Measurements from ENCODE around the gene PRAME. TPM values are rescaled to one million over a fixed set of nuclear protein-coding genes. Genes with fewer than 3 reads are reported as not detected.

The PRAME gene
- total and polyA plus RNA-seq, 2 donors (not counting 3 experiments of a cell fraction or from before 2014, with no cell fraction given) = 0.07 TPM; not detected in 1

DNA sequence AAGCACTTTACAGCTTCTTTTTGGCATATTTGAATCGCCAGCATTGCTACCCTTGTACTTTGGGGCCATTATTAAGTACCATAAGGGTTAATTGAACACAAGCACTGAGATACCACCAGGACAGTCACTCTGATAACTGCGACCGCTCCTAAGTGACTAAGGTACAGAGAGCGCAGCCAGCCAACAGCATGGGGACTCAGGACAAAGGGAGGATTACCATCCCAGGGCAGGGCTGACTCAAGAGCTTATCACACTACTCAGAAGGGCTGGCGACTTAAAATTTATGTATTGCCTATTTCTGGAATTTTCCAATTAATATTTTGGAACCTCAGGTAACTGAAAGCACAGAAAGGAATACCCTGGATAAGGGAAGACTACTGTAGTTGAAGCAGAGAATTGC, 39.5 kb downstream of the PRAME start:
- Histone ChIP-seq H3K79me2 (ENCODE audit: control insufficient read depth, insufficient read depth, low read length) (no peaks in the 10 kb centered on the region), H3K27ac (ENCODE audit: insufficient read depth, low read depth, low read length) (no peak overlapping the region), H3K9me3 (replicated peaks; ENCODE audit: control insufficient read depth, insufficient read depth, low read length) (no peaks in the 10 kb centered on the region), H3K36me3 (ENCODE audit: control insufficient read depth in 2 of 2, extremely low read depth in 1 of 2, insufficient read depth in 2 of 2, low read length in 2 of 2) (no peaks in the 10 kb centered on the region), H3K27me3 (ENCODE audit: control insufficient read depth in 2 of 2, insufficient read depth in 2 of 2, low read length in 2 of 2) (peaks cover 0 to 4% of the 10 kb centered on the region in 2 experiments), H4K20me1 (replicated peaks; ENCODE audit: control insufficient read depth, extremely low read depth, insufficient read depth, low read length) (no peaks in the 10 kb centered on the region), H3K4me2 (ENCODE audit: insufficient read depth, low read length) (no peak overlapping the region), H3K4me1 (ENCODE audit: control insufficient read depth, extremely low read depth, insufficient read depth, low read length) (peaks cover 5% of the 10 kb centered on the region), H3K9ac (replicated peaks; ENCODE audit: extremely low read depth, insufficient read depth, low read length) (no peak overlapping the region), H3K4me3 (replicated peaks in 1 of 3; ENCODE audit: insufficient read depth in 1 of 3, low read depth in 1 of 3, low read length in 3 of 3) (no peak overlapping the region), H3K9me1 (replicated peaks; ENCODE audit: control insufficient read depth, extremely low read depth, insufficient read depth, low read length) (no peaks in the 10 kb centered on the region), H2AFZ (ENCODE audit: low read depth, low read length) (no peak overlapping the region)
- ChIA-PET POLR2A (no interaction called here), CTCF (interaction anchor here (1.2 to 3.0 kb wide), 5 partner anchors 11 to 56 kb away, joined by 3 to 18 read pairs (median 4); partner anchors contain the start of gene ZNF280B)
- FAIRE-seq = no peak
- TF ChIP-seq JUN (IDR thresholded peaks at IDR 0.05; ENCODE audit: borderline replicate concordance, insufficient read depth, insufficient read length, low read depth) = no peak
- intact Hi-C loops (cut with micrococcal nuclease) (no loop called here), dilution Hi-C loops (cut with MboI; ENCODE audit: extremely low pct_ligation_motif_present, low sequenced_read_pairs) (no loop called here)
- BruUV-seq (replicated peaks) = no TSS peak
- no peak for DNase-seq (ENCODE audit: low read depth, low spot score)

GRCh38 chr22:22516992-22517391, 42.1 kb downstream of the PRAME start:
- POLR2A ChIA-PET = no interaction called here
- Histone ChIP-seq H3K9me3 (replicated peaks; ENCODE audit: control insufficient read depth, insufficient read depth, low read length) (no peaks in the 10 kb centered on the region), H4K20me1 (replicated peaks; ENCODE audit: control insufficient read depth, extremely low read depth, insufficient read depth, low read length) (no peaks in the 10 kb centered on the region), H3K4me1 (ENCODE audit: control insufficient read depth, extremely low read depth, insufficient read depth, low read length) (peaks cover 5% of the 10 kb centered on the region), H3K9ac (replicated peaks; ENCODE audit: extremely low read depth, insufficient read depth, low read length) (no peak overlapping the region), H3K4me3 (replicated peaks in 1 of 3; ENCODE audit: insufficient read depth in 1 of 3, low read depth in 1 of 3, low read length in 3 of 3) (no peak overlapping the region), H3K79me2 (ENCODE audit: control insufficient read depth, insufficient read depth, low read length) (no peaks in the 10 kb centered on the region), H3K27ac (ENCODE audit: insufficient read depth, low read depth, low read length) (no peak overlapping the region), H2AFZ (ENCODE audit: low read depth, low read length) (no peak overlapping the region), H3K9me1 (replicated peaks; ENCODE audit: control insufficient read depth, extremely low read depth, insufficient read depth, low read length) (no peaks in the 10 kb centered on the region), H3K36me3 (ENCODE audit: control insufficient read depth in 2 of 2, extremely low read depth in 1 of 2, insufficient read depth in 2 of 2, low read length in 2 of 2) (no peaks in the 10 kb centered on the region), H3K27me3 (ENCODE audit: control insufficient read depth in 2 of 2, insufficient read depth in 2 of 2, low read length in 2 of 2) (peaks cover 0 to 12% of the 10 kb centered on the region in 2 experiments), H3K4me2 (ENCODE audit: insufficient read depth, low read length) (no peak overlapping the region)
- TF ChIP-seq JUN (IDR thresholded peaks at IDR 0.05; ENCODE audit: borderline replicate concordance, insufficient read depth, insufficient read length, low read depth) (no peak), POLR2AphosphoS5 (IDR thresholded peaks at IDR 0.05; ENCODE audit: insufficient read depth, low read depth, low read length) (no peak), FOS (IDR thresholded peaks at IDR 0.05; ENCODE audit: borderline replicate concordance, insufficient read depth, low read length) (no peak), MYC (IDR thresholded peaks at IDR 0.05; ENCODE audit: low read depth, low read length) (no peak), POLR2A (IDR thresholded peaks at IDR 0.05; ENCODE audit: low read depth, low read length) (no peak), GATA2 (IDR thresholded peaks at IDR 0.05; ENCODE audit: insufficient read depth, insufficient read length, low read depth, low read length) (no peak), EZH2 (IDR thresholded peaks at IDR 0.05; ENCODE audit: borderline replicate concordance, low read depth, low read length, severe bottlenecking) (no peak), CTCF (IDR thresholded peaks at IDR 0.05; ENCODE audit: extremely low read depth in 1 of 2, insufficient read depth in 1 of 2, low read depth in 1 of 2, low read length in 2 of 2) (no peak)
- TF ChIP-seq, protein P1, sequence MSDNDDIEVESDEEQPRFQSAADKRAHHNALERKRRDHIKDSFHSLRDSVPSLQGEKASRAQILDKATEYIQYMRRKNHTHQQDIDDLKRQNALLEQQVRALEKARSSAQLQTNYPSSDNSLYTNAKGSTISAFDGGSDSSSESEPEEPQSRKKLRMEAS (IDR thresholded peaks at IDR 0.05; ENCODE audit: insufficient read depth, insufficient read length) = no peak
- no TSS peak for BruUV-seq (replicated peaks)
- CTCF ChIA-PET = no interaction called here
- FAIRE-seq = no peak
- DNase-seq (ENCODE audit: low read depth, low spot score) = no peak
- intact Hi-C loops (cut with micrococcal nuclease) = no loop called here
- dilution Hi-C loops (cut with MboI; ENCODE audit: extremely low pct_ligation_motif_present, low sequenced_read_pairs) = no loop called here

Measured in endothelial cell of umbilical vein (primary cell).